Myocyte (in vitro differentiated cells): ENCODE data around the gene CXorf49B. TPM values are rescaled to one million over a fixed set of nuclear protein-coding genes. Genes with fewer than 3 reads are reported as not detected.
"Not testable (repeated sequence)": the region's sequence is repeated elsewhere in the genome, so short reads cannot be mapped to it uniquely, and the experiment has no call there.

Experiments used
- DNase-seq: peaks from one replicate; pipeline ENCODE4 v3.0.0-alpha.2; 2012; ENCODE audit warnings: low read depth
- polyA plus RNA-seq: library from polyadenylated mRNA; unstranded; fragments of >200 nt; gene quantifications from one replicate; pipeline ENCODE4 v1.2.1, GENCODE V29; 2012; ENCODE audit warnings: missing spikeins
- total RNA-seq: library from RNA; depleted of rRNA; stranded (reverse); fragments of >200 nt; gene quantifications from 2 replicates; pipeline ENCODE4 v1.2.3, GENCODE V29; 2014

The CXorf49B gene
- not detected in 2 replicates for total RNA-seq
- polyA plus RNA-seq, result not detected

- not testable (repeated sequence) for DNase-seq
These were observed at the start of gene CXorf49B for GRCh38 chrX:71763049-71763448. TSS of gene CXorf49B (plus strand) at chrX:71763349. CDS start at chrX:71763424, 75 bp downstream.

DNA sequence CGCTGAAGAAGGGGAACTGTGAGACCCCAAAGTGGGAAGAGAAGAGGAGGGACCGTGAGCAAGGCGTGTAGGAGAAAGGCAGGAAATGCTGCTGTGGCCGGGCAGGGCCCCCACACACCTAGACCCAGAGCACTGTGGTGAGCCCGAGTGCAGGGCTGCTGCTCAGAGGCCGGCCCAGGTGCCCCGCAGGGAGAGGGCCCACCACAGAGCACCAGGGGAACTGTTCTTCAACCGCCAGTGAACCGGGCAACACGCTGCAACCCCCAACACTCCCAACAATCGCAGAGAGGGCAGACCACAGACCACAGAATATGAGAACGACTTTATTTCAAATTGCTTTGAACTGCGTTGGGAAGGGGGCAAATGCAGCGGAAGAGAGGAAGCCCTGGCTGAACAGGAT is 49.1 kb upstream of the CXorf49B start:
- not testable (repeated sequence) for DNase-seq

DNA sequence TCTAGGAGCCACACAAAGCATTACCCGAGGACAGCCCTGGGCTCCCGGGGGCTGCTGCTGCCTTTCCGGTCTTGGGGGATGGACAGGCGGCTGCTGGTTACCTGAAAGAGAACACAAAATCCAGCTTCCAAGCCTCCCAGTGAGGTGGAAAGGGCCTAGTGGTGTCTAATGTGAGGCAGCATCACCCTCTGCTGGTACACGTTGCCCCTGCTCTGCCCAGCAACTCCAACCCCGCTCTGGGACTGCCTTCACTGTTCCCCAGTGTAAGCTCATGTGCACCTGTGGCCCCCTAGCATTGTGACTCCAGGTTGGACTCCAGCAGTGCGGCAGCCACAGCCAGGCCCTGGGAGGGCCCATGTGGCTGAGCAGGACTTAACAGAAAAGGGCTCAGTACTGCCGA is 47.6 kb upstream of the CXorf49B start:
- DNase-seq, result not testable (repeated sequence)

DNA sequence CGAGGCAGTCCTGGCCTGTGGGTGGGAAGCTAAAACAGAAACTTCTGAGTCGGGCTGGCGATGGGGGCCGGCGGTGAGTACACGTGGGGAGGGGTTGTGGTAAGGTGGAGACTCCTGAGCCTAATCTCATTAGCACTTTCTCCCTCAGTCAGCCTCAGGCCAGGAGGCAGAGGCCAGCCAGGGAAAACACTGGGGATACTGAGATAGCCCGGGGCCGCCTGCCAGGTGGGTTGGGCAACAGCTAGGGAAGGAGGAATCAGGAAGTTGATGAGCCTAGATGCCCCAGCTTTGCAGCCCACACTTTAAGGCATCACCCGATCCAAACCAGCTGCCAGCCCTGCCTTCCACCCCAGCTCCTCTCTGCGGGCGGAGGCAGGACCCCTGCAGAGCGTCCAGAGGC is 46.8 kb upstream of the CXorf49B start:
- DNase-seq, result not testable (repeated sequence)

GRCh38 chrX:71718185-71718584 is 45.0 kb upstream of the CXorf49B start, which contains the start of gene CXorf49:
TSS of gene CXorf49 (minus strand) at chrX:71718285. CDS start at chrX:71718151, 134 bp downstream.
- DNase-seq, result not testable (repeated sequence)

DNA sequence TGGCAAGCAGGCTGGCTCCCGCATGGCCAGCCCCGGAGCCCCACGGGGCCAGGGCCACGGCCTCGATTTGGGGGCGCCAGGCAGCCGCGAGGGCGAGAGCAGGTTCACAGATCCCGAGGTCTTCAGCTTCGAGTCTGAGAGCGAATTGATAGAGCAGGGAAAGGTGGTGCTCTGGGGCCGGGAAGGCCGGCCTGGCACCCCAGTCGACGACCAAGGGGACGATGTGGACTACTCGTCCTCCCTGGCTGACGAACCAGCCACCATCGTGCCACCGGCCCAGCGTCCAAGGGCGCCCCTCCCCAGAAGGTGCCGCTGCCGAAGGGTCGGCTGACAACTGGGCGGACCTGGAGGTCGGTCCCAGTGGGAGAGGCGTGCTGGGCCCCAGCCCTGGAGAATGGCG is 44.0 kb upstream of the CXorf49B start:
- DNase-seq, result not testable (repeated sequence)

DNA sequence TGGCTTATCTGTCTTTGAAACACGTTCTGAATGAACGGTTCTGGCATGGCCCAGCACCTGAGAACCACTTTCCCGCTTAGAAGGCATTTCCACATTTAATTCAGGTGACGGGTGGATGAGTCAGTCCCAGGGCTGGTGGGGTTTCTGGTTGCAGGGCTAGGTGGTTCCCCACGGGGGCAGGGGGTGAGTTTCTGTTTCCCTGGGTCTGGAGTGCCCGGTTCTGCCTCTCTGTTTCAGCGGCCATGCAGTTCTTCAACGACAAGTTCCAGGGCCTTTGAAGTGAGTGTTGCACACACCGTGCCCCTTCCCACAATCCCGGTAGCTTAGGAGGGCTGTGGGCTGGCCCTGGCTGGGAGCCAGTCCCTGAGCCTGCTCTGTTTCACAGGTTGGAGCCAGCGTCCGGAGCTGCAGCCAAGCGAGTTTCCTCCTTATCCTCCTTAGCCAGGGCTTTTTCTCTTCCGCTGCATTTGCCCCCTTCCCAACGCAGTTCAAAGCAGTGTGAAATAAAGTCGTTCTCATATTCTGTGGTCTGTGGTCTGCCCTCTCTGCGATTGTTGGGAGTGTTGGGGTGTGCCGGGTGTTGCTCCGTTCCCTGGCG is 42.8 kb upstream of the CXorf49B start:
- not testable (repeated sequence) for DNase-seq

DNA sequence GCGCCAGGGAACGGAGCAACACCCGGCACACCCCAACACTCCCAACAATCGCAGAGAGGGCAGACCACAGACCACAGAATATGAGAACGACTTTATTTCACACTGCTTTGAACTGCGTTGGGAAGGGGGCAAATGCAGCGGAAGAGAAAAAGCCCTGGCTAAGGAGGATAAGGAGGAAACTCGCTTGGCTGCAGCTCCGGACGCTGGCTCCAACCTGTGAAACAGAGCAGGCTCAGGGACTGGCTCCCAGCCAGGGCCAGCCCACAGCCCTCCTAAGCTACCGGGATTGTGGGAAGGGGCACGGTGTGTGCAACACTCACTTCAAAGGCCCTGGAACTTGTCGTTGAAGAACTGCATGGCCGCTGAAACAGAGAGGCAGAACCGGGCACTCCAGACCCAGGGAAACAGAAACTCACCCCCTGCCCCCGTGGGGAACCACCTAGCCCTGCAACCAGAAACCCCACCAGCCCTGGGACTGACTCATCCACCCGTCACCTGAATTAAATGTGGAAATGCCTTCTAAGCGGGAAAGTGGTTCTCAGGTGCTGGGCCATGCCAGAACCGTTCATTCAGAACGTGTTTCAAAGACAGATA is 2.4 kb upstream of the CXorf49B start:
- not testable (repeated sequence) for DNase-seq

DNA sequence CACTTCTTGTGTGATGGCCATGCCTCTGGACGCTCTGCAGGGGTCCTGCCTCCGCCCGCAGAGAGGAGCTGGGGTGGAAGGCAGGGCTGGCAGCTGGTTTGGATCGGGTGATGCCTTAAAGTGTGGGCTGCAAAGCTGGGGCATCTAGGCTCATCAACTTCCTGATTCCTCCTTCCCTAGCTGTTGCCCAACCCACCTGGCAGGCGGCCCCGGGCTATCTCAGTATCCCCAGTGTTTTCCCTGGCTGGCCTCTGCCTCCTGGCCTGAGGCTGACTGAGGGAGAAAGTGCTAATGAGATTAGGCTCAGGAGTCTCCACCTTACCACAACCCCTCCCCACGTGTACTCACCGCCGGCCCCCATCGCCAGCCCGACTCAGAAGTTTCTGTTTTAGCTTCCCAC is 1.7 kb downstream of the CXorf49B start:
- not testable (repeated sequence) for DNase-seq

DNA sequence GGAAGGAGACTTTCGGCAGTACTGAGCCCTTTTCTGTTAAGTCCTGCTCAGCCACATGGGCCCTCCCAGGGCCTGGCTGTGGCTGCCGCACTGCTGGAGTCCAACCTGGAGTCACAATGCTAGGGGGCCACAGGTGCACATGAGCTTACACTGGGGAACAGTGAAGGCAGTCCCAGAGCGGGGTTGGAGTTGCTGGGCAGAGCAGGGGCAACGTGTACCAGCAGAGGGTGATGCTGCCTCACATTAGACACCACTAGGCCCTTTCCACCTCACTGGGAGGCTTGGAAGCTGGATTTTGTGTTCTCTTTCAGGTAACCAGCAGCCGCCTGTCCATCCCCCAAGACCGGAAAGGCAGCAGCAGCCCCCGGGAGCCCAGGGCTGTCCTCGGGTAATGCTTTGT is 2.5 kb downstream of the CXorf49B start:
- DNase-seq, result not testable (repeated sequence)

- not testable (repeated sequence) for DNase-seq
These were observed 4.0 kb downstream of the CXorf49B start for GRCh38 chrX:71767134-71767533.

DNA sequence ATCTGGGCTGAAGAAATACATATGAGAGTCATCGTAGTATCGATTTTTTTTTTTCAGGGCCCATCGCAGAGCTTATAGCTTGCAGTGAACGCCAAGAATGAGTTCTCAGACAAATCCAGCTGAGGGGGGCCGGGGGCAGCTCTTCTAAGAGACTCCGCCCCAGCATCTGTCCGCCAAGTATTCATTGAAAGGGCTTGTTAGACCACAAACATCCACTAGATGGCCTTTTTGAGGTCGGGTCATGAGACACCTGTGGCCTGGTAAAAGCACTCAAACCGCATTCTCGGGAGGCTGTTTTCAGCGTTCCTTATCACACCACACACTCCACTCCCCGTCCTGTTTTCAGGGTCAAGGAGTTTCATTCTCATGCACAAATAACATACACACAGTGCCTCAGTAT is 15.2 kb downstream of the CXorf49B start:
- not testable (repeated sequence) for DNase-seq

GRCh38 chrX:71782225-71782949 is 19.2 kb downstream of the CXorf49B start:
- not testable (repeated sequence) for DNase-seq

DNA sequence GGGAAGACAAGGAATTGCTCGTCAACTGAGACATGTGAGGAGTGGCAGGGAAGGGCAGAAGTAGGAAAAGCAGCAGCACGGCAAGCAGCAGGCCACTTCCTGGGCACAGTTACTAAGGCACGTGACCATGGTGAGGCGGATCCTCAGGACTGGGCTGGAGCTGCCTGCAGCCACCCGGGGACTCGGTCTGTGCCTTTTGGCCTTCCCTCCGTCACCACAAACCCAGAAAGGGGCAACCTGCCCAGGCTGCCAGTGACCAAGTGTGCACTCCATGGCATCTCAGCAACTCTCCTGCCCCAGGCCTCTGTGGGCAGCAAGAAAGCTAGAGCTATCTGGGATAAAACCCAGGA is 19.8 kb downstream of the CXorf49B start:
- DNase-seq, result not testable (repeated sequence)

DNA sequence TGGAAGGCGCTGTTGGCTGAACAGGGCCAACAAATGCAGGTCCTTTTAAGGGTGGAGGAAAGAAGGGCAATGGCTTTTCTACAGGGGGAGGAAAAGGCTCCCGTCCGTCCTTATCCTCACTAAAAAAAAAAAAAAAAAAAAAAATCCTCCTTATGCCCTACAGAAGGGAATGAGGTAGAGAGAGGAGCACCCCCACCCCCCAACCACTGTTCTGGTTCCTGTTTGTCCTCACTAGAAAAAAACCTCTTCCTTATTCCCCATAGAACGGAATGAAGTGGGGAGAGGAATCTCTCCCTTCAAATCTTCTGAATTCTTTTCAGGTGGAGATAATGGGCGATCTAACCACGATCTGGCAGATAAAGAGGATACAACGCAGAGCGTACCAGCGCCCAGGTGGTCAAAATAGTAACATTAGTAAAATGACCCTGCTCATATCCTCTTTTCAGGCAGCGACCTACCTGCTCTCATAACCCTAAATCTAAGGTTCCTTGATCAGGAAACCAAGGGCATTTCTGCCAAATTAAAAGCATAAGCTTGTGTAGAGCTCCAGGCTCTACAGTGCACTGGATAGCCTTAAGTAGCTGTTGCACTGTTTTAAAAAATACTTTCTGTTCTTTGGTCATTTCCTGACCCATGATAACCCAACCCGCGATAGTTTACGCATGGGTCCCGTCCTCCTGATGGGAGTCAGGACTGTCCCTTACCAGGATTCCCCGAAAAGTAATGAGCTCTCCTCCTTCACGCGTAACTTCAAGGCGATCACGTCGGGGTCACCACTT is 20.6 kb downstream of the CXorf49B start:
- DNase-seq, result not testable (repeated sequence)

DNA sequence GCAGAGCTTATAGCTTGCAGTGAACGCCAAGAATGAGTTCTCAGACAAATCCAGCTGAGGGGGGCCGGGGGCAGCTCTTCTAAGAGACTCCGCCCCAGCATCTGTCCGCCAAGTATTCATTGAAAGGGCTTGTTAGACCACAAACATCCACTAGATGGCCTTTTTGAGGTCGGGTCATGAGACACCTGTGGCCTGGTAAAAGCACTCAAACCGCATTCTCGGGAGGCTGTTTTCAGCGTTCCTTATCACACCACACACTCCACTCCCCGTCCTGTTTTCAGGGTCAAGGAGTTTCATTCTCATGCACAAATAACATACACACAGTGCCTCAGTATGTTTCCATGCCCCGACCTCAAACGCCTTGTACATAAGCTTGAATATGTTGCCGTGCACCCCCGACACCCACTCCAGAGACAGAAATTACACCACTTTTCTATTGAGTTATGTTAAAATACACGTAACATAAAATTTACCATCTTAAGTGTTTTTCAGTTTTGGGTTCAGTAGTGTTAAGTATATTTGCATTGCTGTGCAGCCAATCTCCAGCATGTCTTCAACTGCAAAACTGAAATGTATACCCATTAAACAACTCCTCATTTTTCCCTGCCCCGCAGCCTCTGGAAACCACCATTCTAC is 21.3 kb downstream of the CXorf49B start:
- not testable (repeated sequence) for DNase-seq

DNA sequence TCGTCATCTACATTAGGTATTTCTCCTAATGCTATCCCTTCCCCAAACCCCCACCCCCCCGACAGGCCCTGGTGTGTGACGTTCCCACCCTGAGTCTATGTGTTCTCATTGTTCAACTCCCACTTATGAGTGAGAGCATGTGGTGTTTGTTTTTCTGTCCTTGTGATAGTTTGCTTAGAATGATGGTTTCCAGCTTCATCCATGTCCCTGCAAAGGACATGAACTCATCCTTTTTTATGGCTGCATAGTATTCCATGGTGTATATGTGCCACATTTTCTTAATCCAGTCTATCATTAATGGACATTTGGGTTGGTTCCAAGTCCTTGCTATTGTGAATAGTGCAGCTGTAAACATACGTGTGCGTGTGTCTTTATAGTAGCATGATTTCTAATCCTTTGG is 43.3 kb downstream of the CXorf49B start:
- not testable (repeated sequence) for DNase-seq

- no peak for DNase-seq
These were observed 46.7 kb downstream of the CXorf49B start for GRCh38 chrX:71809886-71810285.

DNA sequence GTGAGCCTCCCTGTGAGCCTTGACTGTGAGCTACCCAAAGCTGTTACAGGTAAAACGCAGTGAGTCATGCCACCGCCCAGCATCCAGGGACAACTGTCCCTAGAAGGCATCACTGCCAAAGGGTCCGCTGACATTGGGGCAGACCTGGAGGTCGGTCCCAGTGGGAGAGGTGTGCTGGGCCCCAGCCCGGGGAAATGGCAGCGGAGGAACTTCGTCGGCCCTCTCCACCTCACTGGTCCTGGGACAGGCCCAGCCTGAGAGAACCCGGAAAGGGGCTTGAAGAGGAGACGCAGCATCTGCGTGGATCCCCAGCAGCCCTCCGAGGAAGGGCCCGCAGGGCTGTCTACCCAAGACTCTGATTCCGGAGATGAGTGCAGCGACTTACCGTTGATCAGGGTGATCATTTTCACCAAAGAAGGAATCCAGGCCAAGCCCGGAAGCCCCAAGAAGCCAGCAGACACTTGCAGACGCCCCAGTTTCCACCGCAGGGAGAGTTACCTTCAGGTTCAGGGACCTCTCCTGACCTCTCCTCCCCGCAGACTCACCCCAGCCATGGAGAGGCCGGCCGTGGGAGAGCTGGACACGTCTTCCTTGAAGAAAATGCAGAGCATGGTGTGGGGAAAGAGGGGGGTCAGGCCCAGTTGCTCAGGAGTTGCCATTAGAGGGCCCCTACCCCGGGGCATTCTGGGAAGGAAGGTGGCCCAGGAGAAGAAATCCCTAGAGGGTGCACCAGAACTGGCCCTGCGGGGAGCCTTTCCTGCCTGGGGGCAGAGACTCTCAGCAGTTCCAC is 51.2 kb downstream of the CXorf49B start:
- DNase-seq, result no peak
